HCT116 (cell line): Measurements from ENCODE around the gene EVA1A. TPM values are rescaled to one million over a fixed set of nuclear protein-coding genes. Genes with fewer than 3 reads are reported as not detected.

ENCODE experiments used
- ATAC-seq: fragments of 200-7000 bp; cut with Tn5 transposase; 2 replicates; pipeline ENCODE4 v1.9.1; 2020; ENCODE audit warnings: mild to moderate bottlenecking, moderate library complexity
- BruUV-seq: library from RNA; stranded (reverse); fragments of 400-500 nt; replicated peaks from 2 replicates; lab custom pipeline; 2021; lab: Mats Ljungman, UMichigan
- CTCF ChIA-PET: fragments of 300-600 bp; sonication (Branson Sonifier 250); formaldehyde crosslinking; loops from one replicate; lab custom pipeline; 2021; ENCODE audit warnings: antibody characterized with exemption; lab: Charles Lee
- POLR2A ChIA-PET: fragments of 300-600, 350-600 bp; sonication (Branson Sonifier 250); formaldehyde crosslinking; loops from one replicate; lab custom pipeline; 2021; ENCODE audit warnings: antibody characterized with exemption; lab: Charles Lee
- RAD21 ChIA-PET, 2 experiments: fragments of 300-600 bp; sonication (Branson Sonifier 250); formaldehyde crosslinking; loops; one replicate each; lab custom pipeline; 2023; ENCODE audit warnings: low total read pairs in 2 of 2; ENCODE audit not compliant: uncharacterized antibody in 2 of 2, unreplicated experiment in 2 of 2, low non-redundant PET in 1 of 2; lab: Charles Lee
- DNase-seq: peaks from one replicate; pipeline ENCODE4 v3.0.0-alpha.2; 2010; ENCODE audit warnings: low read depth, low spot score
- H2AFZ ChIP-seq: fragments of 200-600 bp; shearing (Covaris generic), sonication (generic); 2 replicates; pipeline ENCODE4 v1.6.1; 2017; ENCODE audit warnings: low read depth, mixed run types, mixed read lengths, antibody characterized with exemption, low read length; ENCODE audit not compliant: poor library complexity, severe bottlenecking
- H3K27ac ChIP-seq: 2 replicates; pipeline ENCODE4 v1.5.1; 2012; ENCODE audit warnings: low read depth, low read length
- H3K27me3 ChIP-seq: fragments of 200-600 bp; sonication (generic); 2 replicates; pipeline ENCODE4 v1.6.1; 2016; ENCODE audit warnings: mixed run types, low read length, mixed read lengths; ENCODE audit not compliant: insufficient read depth
- H3K36me3 ChIP-seq, 2 experiments: fragments of 200-500 bp in 1 of 2; fragments of 200-600 bp in 1 of 2; sonication (Bioruptor generic) in 1 of 2; sonication (generic) in 1 of 2; 2 replicates each; pipeline versions ENCODE4 v1.5.1 to v1.6.1; 2014 to 2016; ENCODE audit warnings: low read length in 2 of 2, inconsistent platforms in 1 of 2, mixed read lengths in 1 of 2, mixed run types in 1 of 2; ENCODE audit not compliant: insufficient read depth in 2 of 2, control insufficient read depth in 1 of 2
- H3K4me1 ChIP-seq, 2 experiments: fragments of 200-600 bp in 1 of 2; sonication (generic) in 1 of 2; 2 replicates each; pipeline versions ENCODE4 v1.5.1 to v1.6.1; 2012 to 2017; ENCODE audit warnings: low read length in 2 of 2, inconsistent platforms in 1 of 2, mild to moderate bottlenecking in 1 of 2, mixed read lengths in 1 of 2, mixed run types in 1 of 2, moderate library complexity in 1 of 2; ENCODE audit not compliant: insufficient read depth in 2 of 2, control insufficient read depth in 1 of 2
- H3K4me2 ChIP-seq: fragments of 200-600 bp; sonication (generic); 2 replicates; pipeline ENCODE4 v1.6.1; 2017; ENCODE audit warnings: mixed run types, low read length, mixed read lengths
- H3K4me3 ChIP-seq, 2 experiments: fragments of 200-600 bp in 1 of 2; sonication (generic) in 1 of 2; replicated peaks in 1 of 2; 2 replicates each; pipeline ENCODE4 v1.5.1; 2011 to 2016; ENCODE audit warnings: low read length in 2 of 2, control low read depth in 1 of 2, low read depth in 1 of 2, mild to moderate bottlenecking in 1 of 2, mixed read lengths in 1 of 2, mixed run types in 1 of 2
- H3K79me2 ChIP-seq: fragments of 200-600 bp; sonication (generic); 2 replicates; pipeline ENCODE4 v1.6.1; 2017; ENCODE audit warnings: mild to moderate bottlenecking, mixed run types, low read length, moderate library complexity, mixed read lengths; ENCODE audit not compliant: insufficient read depth
- H3K9ac ChIP-seq: fragments of 200-600 bp; sonication (generic); 2 replicates; pipeline ENCODE4 v1.6.1; 2016; ENCODE audit warnings: low read length, mixed read lengths
- H3K9me2 ChIP-seq: fragments of 200-600 bp; sonication (generic), shearing (Covaris generic); 2 replicates; pipeline ENCODE4 v1.6.1; 2017; ENCODE audit warnings: mixed run types, mild to moderate bottlenecking, moderate library complexity; ENCODE audit not compliant: insufficient read depth
- H3K9me3 ChIP-seq, 2 experiments: fragments of 200-500 bp in 1 of 2; fragments of 200-600 bp in 1 of 2; sonication (Bioruptor generic) in 1 of 2; sonication (generic) in 1 of 2; 2 replicates each; pipeline ENCODE4 v1.6.1; 2014 to 2017; ENCODE audit warnings: low read length in 2 of 2, mixed read lengths in 2 of 2, inconsistent platforms in 1 of 2, low read depth in 1 of 2, mild to moderate bottlenecking in 1 of 2, mixed run types in 1 of 2, moderate library complexity in 1 of 2; ENCODE audit not compliant: control insufficient read depth in 1 of 2, insufficient read depth in 1 of 2
- H4K20me1 ChIP-seq: fragments of 200-600 bp; sonication (generic), shearing (Covaris generic); 2 replicates; pipeline ENCODE4 v1.6.1; 2017; ENCODE audit warnings: mixed run types, mild to moderate bottlenecking, moderate library complexity; ENCODE audit not compliant: insufficient read depth
- ATF3 ChIP-seq: IDR thresholded peaks from 2 replicates; pipeline ENCODE4 v1.6.1; 2012
- CBX3 ChIP-seq: IDR thresholded peaks from 2 replicates; pipeline ENCODE4 v1.6.1; 2012; ENCODE audit warnings: low read depth
- EGR1 ChIP-seq: IDR thresholded peaks from 2 replicates; pipeline ENCODE4 v1.6.1; 2012; ENCODE audit warnings: low read depth
- ELF1 ChIP-seq: IDR thresholded peaks from 2 replicates; pipeline ENCODE4 v1.6.1; 2012; ENCODE audit warnings: low read depth, borderline replicate concordance
- EZH2 ChIP-seq: fragments of 200-600 bp; sonication (generic); IDR thresholded peaks from 2 replicates; pipeline ENCODE4 v1.6.1; 2017; ENCODE audit warnings: antibody characterized with exemption, mixed run types
- EZH2phosphoT487 ChIP-seq: fragments of 200-600 bp; IDR thresholded peaks from 2 replicates; pipeline ENCODE4 v1.6.1; 2018; ENCODE audit warnings: antibody characterized with exemption, borderline replicate concordance
- JUND ChIP-seq: IDR thresholded peaks from 2 replicates; pipeline ENCODE4 v1.6.1; 2012
- MAX ChIP-seq: IDR thresholded peaks from 2 replicates; pipeline ENCODE4 v1.6.1; 2012
- POLR2A ChIP-seq: IDR thresholded peaks from 2 replicates; pipeline ENCODE4 v1.7.0; 2011; ENCODE audit warnings: borderline replicate concordance; ENCODE audit not compliant: insufficient read depth, insufficient read length; ENCODE audit errors: extremely low read depth
- POLR2AphosphoS5 ChIP-seq: IDR thresholded peaks from 2 replicates; pipeline ENCODE4 v1.6.1; 2011; ENCODE audit warnings: mild to moderate bottlenecking, low read depth, low read length, moderate library complexity
- REST ChIP-seq: IDR thresholded peaks from 2 replicates; pipeline ENCODE4 v1.6.1; 2012; ENCODE audit warnings: low read depth
- SP1 ChIP-seq: IDR thresholded peaks from 2 replicates; pipeline ENCODE4 v1.6.1; 2012; ENCODE audit warnings: low read depth
- TCF7L2 ChIP-seq: IDR thresholded peaks from 2 replicates; pipeline ENCODE4 v1.7.0; 2011; ENCODE audit warnings: borderline replicate concordance, inconsistent platforms; ENCODE audit not compliant: insufficient read depth, insufficient read length; ENCODE audit errors: extremely low read depth
- ZBTB33 ChIP-seq: IDR thresholded peaks from 2 replicates; pipeline ENCODE4 v1.6.1; 2011; ENCODE audit warnings: mild to moderate bottlenecking, low read length, moderate library complexity; ENCODE audit not compliant: insufficient replicate concordance; ENCODE audit errors: extremely low read depth
- ZNF274 ChIP-seq: fragments of 200-500 bp; sonication (Bioruptor generic); IDR thresholded peaks from 2 replicates; pipeline ENCODE4 v1.6.1; 2014; ENCODE audit warnings: mild to moderate bottlenecking, low read depth, low read length, inconsistent platforms
- intact Hi-C: fragments of 100-400 bp; cut with micrococcal nuclease; formaldehyde crosslinking; loops from 2 replicates; pipeline ENCODE4 v1.10.0; 2022
- total RNA-seq: library from RNA; stranded (reverse); gene quantifications from one replicate; pipeline ENCODE4 v1.2.1, GENCODE V29; 2021; ENCODE audit not compliant: unreplicated experiment

The EVA1A gene
- total RNA-seq, 1 experiment from 2014 or later, result 2.8 TPM

GRCh38 chr2:75547345-75548035 lies 13.2 kb downstream of the EVA1A start:
- Histone ChIP-seq H3K36me3 (no peaks in the 10 kb centered on the region), H3K9me2 (no peaks in the 10 kb centered on the region), H3K9ac (no peak overlapping the region), H3K4me2 (peak overlapping the region; percentile 25), H3K79me2 (no peaks in the 10 kb centered on the region), H3K27ac (no peak overlapping the region), H4K20me1 (no peaks in the 10 kb centered on the region), H3K27me3 (peaks cover 10% of the 10 kb centered on the region; the same call in 1 of the 2 replicates), H3K4me3 (no peak overlapping the region), H2AFZ (no peak overlapping the region), H3K4me1 (peaks cover 0 to 9% of the 10 kb centered on the region in 2 experiments; a peak in 2 of 4 replicates), H3K9me3 (no peaks in the 10 kb centered on the region)
- intact Hi-C loops, result no loop called here
- ChIA-PET CTCF (no interaction called here), POLR2A (no interaction called here), RAD21 (no interaction called here)
- DNase-seq, result no peak
- no TSS peak for BruUV-seq
- ATAC-seq, result no peak
- TF ChIP-seq CBX3 (no peak), ELF1 (no peak), EGR1 (no peak), MAX (no peak), SP1 (no peak), TCF7L2 (no peak), ATF3 (no peak), ZBTB33 (no peak), EZH2phosphoT487 (no peak), ZNF274 (no peak), EZH2 (no peak), JUND (no peak), POLR2AphosphoS5 (no peak), POLR2A (no peak), REST (no peak)
- TF ChIP-seq, all 23 proteins: peak for 0
